ENCODE data around the gene MYOM1. TPM values are rescaled to one million over a fixed set of nuclear protein-coding genes. Genes with fewer than 3 reads are reported as not detected.

The MYOM1 gene
- total and polyA plus RNA-seq, 10 donors, result 1.2 to 6.2 (median 2.0) TPM

DNA sequence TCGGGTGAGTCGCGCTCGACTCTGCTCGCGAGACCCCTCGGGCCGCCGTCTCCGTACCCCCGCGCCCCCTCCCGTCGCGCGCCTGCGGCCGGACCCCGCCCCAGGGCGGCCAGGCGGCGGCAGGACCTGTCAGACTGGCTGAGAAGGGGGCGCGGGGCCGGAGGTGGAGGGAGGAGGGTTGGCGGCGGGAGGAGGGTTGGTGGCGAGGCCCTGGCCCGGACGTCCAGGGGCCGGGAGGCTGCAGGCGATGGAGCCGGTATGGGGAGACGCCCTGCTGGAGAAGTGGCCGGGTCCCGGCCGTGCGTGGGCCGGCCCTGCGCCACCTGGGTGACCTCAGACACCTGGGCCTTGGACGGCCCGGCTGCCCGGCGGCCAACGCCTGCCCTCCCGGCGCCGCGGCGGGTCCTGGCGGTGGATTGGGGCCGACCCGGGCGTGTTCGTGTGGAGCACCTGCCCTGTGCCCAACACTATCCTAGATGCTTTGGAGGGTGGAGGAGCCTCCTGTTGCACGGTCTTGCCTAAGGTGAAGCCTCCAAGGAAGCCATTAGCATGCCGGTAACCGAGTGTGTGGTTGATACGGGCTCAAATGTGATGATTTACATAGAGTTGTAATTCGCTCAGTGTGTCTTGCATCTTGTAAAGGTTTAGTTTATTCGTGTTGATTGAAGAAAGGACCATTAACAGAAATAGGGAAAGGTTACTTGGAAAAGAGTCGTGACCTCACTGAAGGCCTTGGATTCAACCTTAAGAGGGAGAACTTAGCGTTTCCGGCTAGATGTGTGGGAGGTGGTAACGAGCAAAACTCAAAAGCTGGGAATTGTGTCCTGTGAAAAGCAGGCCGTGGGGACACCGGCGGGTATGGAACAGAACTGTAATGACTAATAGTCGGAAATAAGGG, 42.7 kb upstream of the MYOM1 start:
- TF ChIP-seq POLR2A (IDR thresholded peaks at IDR 0.05) (no peak), POLR2AphosphoS5 (IDR thresholded peaks at IDR 0.05) (no peak)
- TF ChIP-seq, protein P1, sequence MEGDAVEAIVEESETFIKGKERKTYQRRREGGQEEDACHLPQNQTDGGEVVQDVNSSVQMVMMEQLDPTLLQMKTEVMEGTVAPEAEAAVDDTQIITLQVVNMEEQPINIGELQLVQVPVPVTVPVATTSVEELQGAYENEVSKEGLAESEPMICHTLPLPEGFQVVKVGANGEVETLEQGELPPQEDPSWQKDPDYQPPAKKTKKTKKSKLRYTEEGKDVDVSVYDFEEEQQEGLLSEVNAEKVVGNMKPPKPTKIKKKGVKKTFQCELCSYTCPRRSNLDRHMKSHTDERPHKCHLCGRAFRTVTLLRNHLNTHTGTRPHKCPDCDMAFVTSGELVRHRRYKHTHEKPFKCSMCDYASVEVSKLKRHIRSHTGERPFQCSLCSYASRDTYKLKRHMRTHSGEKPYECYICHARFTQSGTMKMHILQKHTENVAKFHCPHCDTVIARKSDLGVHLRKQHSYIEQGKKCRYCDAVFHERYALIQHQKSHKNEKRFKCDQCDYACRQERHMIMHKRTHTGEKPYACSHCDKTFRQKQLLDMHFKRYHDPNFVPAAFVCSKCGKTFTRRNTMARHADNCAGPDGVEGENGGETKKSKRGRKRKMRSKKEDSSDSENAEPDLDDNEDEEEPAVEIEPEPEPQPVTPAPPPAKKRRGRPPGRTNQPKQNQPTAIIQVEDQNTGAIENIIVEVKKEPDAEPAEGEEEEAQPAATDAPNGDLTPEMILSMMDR (IDR thresholded peaks at IDR 0.05 in 8 of 11, conservative IDR thresholded peaks at IDR 0.05 in 3 of 11), result no peak
- Histone ChIP-seq H3K4me1 (peaks cover 55 to 89% (median 77%) of the 10 kb centered on the region in 6 donors), H3K27me3 (replicated peaks in 1 of 7) (no peaks in the 10 kb centered on the region), H3K9me3 (no peaks in the 10 kb centered on the region), H3K4me3 (peak overlapping the region; percentile 81 to 96 (median 88)), H3K36me3 (peaks cover 0 to 27% (median 13%) of the 10 kb centered on the region in 6 donors), H3K27ac (peak overlapping the region; percentile 95 to 99 (median 98))
- intact Hi-C loops (cut with DNase I; ENCODE audit: low total_unique reads), result no loop called here
- no peak for DNase-seq
- 0 to 1% (median 1%) methylated on average over 36 to 69 of the region's 69 CpGs for WGBS, 5 donors

DNA sequence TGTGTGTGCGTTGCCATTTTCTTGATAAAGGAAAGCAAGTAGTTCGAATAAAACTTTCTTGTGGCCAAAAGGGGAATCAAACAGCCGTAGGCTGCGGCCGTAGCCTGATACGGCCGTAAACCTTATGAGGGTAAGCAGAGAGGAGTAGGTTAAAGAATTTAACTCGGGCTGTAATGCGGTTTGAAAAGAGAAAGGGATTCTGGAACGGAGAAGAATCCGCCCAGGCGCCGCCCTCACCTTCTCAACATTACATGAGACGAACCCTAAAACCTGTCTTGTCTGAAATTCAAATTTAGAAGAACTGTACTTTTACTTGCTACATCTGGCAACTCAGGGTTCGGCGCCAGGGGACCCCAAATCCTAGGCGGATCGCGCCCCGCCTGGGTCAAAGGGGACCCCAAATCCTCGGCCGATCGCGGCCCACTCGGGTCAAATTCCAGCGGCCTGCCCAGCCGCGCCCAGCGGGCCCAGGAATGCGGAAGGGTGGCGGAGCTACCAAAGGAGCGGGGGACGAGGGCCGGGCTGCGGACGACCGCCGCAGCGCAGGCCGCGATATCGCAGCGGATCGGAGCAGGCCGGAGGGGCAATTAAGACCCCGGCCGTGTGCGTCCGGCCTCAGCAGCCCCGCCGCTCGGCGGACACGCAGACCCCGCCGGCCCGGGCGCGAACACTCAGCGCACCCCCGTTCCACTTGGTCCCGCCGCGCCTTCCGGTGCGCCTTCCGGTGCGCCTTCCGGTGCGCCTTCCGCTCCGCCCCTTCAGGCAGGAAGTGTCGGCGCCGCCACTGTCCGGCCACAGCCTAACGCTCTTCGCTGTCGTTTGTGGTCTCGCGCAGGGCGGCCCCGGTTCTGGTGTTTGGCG, 41.8 kb upstream of the MYOM1 start, which contains the start of gene MYL12B:
Gene MYL12B, plus strand, starts transcription at position 761 of the 861 bp plus-strand sequence. CDS start 10,766 bp downstream, outside the sequence.
- TF ChIP-seq, protein P1 (IDR thresholded peaks at IDR 0.05 in 8 of 11, conservative IDR thresholded peaks at IDR 0.05 in 3 of 11), result peak in 5 of 11 experiments; percentile 6 to 52 (median 25)
- TF ChIP-seq POLR2A (IDR thresholded peaks at IDR 0.05) (peak in 2 of 3 donors; percentile 57 to 83), POLR2AphosphoS5 (IDR thresholded peaks at IDR 0.05) (peak; percentile 93 to 97 (median 94))
- intact Hi-C loops (cut with DNase I; ENCODE audit: low total_unique reads), result no loop called here
- Histone ChIP-seq H3K4me1 (peaks cover 51 to 89% (median 77%) of the 10 kb centered on the region in 6 donors), H3K27me3 (replicated peaks in 1 of 7) (no peaks in the 10 kb centered on the region), H3K4me3 (peak within 1 kb of the TSS; percentile 81 to 96 (median 88)), H3K9me3 (no peaks in the 10 kb centered on the region), H3K36me3 (peaks cover 0 to 36% (median 21%) of the 10 kb centered on the region in 6 donors), H3K27ac (peak within 1 kb of the TSS; percentile 95 to 99 (median 98))
- peak; percentile 96 for DNase-seq
- WGBS, 5 donors, result 0 to 1% (median 0%) methylated on average over 48 to 84 of the region's 84 CpGs

DNA sequence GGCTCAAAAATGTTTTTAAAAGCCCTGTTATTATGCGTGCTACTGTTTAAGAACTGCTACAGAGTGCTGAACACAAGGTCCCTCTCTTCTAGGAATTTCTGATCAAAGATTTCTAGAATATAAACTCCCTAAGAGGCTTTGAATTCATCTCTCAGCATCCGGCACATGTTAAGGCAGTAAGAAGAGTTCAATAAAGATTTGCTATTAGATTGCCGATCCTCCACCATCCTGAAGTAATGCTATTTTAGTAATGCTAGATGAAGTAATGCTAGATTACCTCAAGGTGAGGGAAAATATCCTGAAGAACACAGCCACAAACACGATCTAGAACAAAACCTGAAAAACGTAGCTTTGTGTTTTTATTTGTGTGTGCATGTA, 41.2 kb upstream of the MYOM1 start:
- intact Hi-C loops (cut with DNase I; ENCODE audit: low total_unique reads), result no loop called here
- Histone ChIP-seq H3K9me3 (no peaks in the 10 kb centered on the region), H3K27me3 (replicated peaks in 1 of 7) (no peaks in the 10 kb centered on the region), H3K36me3 (peaks cover 0 to 42% (median 28%) of the 10 kb centered on the region in 6 donors), H3K4me3 (peak overlapping the region; percentile 81 to 96 (median 88)), H3K27ac (peak overlapping the region; percentile 95 to 99 (median 98)), H3K4me1 (peaks cover 51 to 89% (median 77%) of the 10 kb centered on the region in 6 donors)
- 14 to 21% (median 17%) methylated on average over 5 of the region's 5 CpGs for WGBS, 5 donors
- TF ChIP-seq, protein P1 (IDR thresholded peaks at IDR 0.05 in 8 of 11, conservative IDR thresholded peaks at IDR 0.05 in 3 of 11), result no peak
- TF ChIP-seq POLR2AphosphoS5 (IDR thresholded peaks at IDR 0.05) (no peak), POLR2A (IDR thresholded peaks at IDR 0.05) (no peak)
- no peak for DNase-seq

Data from spleen (tissue), 11 donors.